Stimulated activated CD4-positive, alpha-beta T cell treated with anti-CD3 and anti-CD28 coated beads, Interleukin-2, amount 100 ng/mL, for 24 hours (primary cell): ENCODE data around the gene GRAMD1B.

Experiments used
- DNase-seq, 2 donors: peaks; one replicate each; pipeline ENCODE4 v3.0.0-alpha.2; 2020

The GRAMD1B gene

GRCh38 chr11:123429913-123430720, at the start of gene GRAMD1B:
Gene GRAMD1B, plus strand, starts transcription at chr11:123430269. Its CDS starts 524 bp downstream, at chr11:123430793.
- peak; percentile 76 to 80 for DNase-seq

- DNase-seq, result no peak
Measured at GRCh38 chr11:123381149-123381548, 48.9 kb upstream of the GRAMD1B start.

GRCh38 chr11:123381817-123382554, 48.1 kb upstream of the GRAMD1B start:
- peak; percentile 63 to 68 for DNase-seq

GRCh38 chr11:123382555-123383074, 47.5 kb upstream of the GRAMD1B start:
- DNase-seq, result peak in 1 of 2 donors; percentile 18

- no peak for DNase-seq
Measured at GRCh38 chr11:123384116-123384515, 46.0 kb upstream of the GRAMD1B start.

GRCh38 chr11:123386796-123387510, 43.1 kb upstream of the GRAMD1B start:
- DNase-seq, result no peak

GRCh38 chr11:123388640-123389039, 41.4 kb upstream of the GRAMD1B start:
- DNase-seq, result no peak

- no peak for DNase-seq
Measured at GRCh38 chr11:123390146-123390545, 39.9 kb upstream of the GRAMD1B start.

- DNase-seq, result no peak
Measured at GRCh38 chr11:123391646-123392348, 38.3 kb upstream of the GRAMD1B start.

GRCh38 chr11:123392431-123392830, 37.6 kb upstream of the GRAMD1B start:
- DNase-seq, result no peak

- DNase-seq, result no peak
Measured at GRCh38 chr11:123392844-123393243, 37.2 kb upstream of the GRAMD1B start.

GRCh38 chr11:123393312-123393927, 36.6 kb upstream of the GRAMD1B start:
- DNase-seq, result no peak

GRCh38 chr11:123404676-123405075, 25.4 kb upstream of the GRAMD1B start:
- no peak for DNase-seq

GRCh38 chr11:123405123-123405592, 24.9 kb upstream of the GRAMD1B start:
- no peak for DNase-seq

GRCh38 chr11:123406441-123407129, 23.5 kb upstream of the GRAMD1B start:
- no peak for DNase-seq

- DNase-seq, result peak; percentile 54 to 61
Measured at GRCh38 chr11:123407130-123407995, 22.7 kb upstream of the GRAMD1B start.

GRCh38 chr11:123407996-123408597, 22.0 kb upstream of the GRAMD1B start:
- DNase-seq, result no peak

- DNase-seq, result no peak
Measured at GRCh38 chr11:123408619-123409455, 21.2 kb upstream of the GRAMD1B start.
